ENCODE results near the gene MYB.
"Not testable (repeated sequence)": the region's sequence is repeated elsewhere in the genome, so short reads cannot be mapped to it uniquely, and the experiment has no call there.

The MYB gene

DNA sequence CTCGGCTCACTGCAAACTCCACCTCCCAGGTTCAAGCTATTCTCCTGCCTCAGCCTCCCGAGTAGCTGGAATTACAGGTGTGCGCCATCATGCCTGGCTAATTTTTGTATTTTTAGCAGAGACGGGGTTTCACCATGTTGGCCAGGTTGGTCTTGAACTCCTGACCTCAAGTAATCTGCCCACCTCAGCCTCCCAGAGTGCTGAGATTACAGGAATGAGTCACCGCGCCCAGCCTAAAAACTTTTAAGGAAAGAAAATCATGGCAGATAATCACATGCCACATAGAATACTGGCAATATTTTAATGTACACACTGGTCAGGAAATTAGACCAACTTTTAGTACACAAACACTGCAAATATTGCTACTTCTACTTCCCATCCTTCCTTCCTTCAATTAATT is 16.7 kb upstream of the MYB start:
- not testable (repeated sequence) for DNase-seq

- no peak for DNase-seq
Observed at GRCh38 chr6:135165031-135165430, 16.1 kb upstream of the MYB start.

DNA sequence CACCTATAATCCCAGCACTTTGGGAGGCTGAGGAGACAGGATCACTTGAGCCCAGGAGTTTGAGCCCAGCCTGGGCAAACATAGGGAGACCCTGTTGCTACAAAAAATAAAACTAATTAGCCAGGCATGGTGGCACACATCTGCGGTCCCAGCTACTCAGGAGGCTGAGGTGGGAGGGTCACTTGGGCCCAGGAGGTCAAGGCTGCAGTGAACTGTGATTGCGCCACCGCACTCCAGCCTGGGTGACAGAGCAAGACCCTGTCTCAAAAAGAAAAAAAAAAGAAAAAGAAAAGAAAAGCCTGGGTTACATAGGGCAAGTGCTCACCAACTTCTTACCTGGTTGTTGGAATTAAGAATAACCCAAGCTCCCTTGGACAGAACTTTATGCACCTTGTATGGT is 14.6 kb upstream of the MYB start:
- no peak for DNase-seq

DNA sequence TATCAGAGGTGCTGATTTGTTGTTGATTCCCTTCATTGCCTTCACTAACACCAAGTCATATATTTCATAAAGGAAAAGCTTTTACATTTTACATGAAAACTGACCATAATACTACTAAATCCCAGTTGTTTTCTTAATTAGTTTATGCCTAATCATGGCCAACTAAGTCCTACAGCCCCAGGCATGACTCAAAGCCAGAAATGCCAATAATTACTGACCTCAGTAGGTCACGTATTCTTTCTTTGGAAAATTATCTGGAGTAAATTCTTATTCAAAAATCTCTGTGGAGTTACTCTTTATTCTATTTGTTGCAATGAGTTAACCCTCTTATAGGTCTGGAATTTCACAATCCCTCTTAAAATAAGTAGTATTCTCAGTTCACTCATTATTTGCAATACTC is 13.5 kb upstream of the MYB start:
- DNase-seq, result no peak

GRCh38 chr6:135168766-135169165 is 12.3 kb upstream of the MYB start:
- DNase-seq, result no peak

GRCh38 chr6:135170238-135170637 is 10.9 kb upstream of the MYB start:
- no peak for DNase-seq

GRCh38 chr6:135170849-135171248 is 10.3 kb upstream of the MYB start:
- no peak for DNase-seq

DNA sequence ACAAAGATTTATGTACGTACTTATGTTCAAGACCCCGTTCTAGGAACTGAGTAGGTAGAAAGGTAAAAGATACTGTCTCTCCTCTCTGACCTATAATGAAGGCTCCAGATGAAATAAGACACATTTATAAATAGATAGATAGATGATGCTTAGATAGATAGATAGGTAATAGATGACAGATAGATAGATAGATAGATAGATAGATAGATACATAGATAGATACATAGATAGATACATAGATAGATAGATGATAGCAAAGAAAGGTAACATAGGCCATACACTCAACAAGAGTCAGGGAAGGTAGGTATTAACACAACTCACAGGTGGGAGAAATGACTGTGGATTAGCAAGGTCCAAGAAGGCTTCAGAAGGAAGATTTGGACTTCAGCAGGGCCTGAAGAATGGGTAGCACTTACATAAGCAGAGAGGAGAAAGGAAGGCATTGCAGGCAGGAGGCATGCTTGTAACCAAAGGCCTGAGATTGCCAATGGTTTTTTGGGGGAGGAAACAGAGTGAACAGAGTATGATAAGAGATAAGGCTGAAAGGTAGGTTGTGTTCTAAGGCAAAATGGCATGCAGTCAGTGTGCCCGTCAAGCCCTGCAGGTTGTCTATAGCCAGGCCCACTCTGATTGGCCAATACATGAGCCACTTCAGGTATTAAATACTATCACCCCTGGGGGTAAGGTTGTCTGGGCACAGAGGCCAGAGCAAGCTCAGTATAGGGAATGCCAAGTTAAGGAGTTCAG is 7.7 kb upstream of the MYB start:
- no peak for DNase-seq

- no peak for DNase-seq
Observed at GRCh38 chr6:135173989-135174484, 7.1 kb upstream of the MYB start.

- no peak for DNase-seq
Observed at GRCh38 chr6:135176058-135176457, 5.0 kb upstream of the MYB start.

DNA sequence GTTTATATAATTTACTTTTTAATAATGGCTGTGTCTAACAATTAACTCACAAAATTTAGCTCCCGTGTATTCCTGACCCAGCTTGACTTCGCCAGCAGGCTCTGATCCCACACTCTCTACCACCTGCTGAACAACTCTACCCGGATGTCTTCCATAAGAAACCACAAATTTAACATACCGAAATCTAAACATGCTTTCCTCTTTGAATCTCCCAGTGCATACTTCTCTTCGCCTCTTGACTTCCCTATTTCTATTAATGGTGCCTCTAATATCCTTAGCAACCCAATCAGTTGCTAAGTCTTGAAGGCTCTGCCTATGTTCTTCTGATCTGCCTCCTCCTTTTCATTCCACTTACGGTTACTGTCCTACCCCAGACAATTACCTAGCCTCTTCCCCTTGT is 4.6 kb upstream of the MYB start:
- no peak for DNase-seq

DNA sequence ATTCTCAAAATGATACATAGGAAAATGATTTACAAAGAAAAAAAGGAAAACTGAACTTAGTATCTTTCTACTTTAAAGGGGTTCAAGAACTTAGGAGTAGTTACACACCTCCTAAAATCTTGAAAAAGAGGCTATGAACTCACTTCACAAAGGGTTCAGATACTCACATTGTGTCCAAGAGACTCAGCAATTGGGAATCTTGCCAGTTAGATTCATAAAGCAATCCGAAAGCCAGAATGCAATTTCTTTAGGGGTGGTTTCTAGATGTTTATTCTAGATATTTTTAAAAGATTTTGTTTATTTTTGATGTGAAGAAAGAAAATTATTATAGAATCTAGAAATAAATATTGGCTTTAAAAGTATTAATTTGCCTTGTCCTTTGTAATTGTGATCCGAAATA is 1.7 kb upstream of the MYB start:
- no peak for DNase-seq

- DNase-seq, result no peak
Observed at GRCh38 chr6:135179920-135180541, 1.1 kb upstream of the MYB start.

DNA sequence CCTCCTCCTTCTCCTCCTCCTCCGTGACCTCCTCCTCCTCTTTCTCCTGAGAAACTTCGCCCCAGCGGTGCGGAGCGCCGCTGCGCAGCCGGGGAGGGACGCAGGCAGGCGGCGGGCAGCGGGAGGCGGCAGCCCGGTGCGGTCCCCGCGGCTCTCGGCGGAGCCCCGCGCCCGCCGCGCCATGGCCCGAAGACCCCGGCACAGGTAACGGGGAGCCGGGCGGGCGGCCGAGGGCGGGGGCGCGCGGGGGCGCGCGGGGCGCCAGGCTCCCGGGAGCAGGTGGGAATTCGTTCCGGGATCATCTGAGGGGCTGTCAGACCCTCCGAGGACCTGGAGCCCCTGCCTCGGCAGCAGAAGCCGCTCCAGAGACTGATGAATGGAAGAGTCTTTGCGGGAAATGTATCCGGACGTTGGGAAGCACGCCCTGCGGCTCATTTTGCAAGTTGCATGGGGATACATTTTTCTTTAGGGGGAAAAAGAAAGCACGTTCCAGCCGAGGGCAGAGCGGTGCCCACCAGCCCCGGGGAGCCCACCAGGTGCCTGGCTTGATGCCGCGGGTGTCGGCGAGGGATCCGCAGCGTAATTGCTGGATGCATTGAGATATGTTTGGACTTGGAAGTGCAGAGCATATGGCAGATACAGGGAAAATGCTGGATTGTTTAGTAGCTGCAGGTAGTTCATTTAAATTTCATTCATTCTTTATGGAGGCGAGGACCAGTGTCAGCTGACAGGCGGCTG is 394 bp downstream of the MYB start:
- DNase-seq, result no peak

GRCh38 chr6:135182071-135183001 is 1.2 kb downstream of the MYB start:
- DNase-seq, result peak; percentile 39

- DNase-seq, result peak; percentile 50
Observed at GRCh38 chr6:135183002-135183531, 2.0 kb downstream of the MYB start.

DNA sequence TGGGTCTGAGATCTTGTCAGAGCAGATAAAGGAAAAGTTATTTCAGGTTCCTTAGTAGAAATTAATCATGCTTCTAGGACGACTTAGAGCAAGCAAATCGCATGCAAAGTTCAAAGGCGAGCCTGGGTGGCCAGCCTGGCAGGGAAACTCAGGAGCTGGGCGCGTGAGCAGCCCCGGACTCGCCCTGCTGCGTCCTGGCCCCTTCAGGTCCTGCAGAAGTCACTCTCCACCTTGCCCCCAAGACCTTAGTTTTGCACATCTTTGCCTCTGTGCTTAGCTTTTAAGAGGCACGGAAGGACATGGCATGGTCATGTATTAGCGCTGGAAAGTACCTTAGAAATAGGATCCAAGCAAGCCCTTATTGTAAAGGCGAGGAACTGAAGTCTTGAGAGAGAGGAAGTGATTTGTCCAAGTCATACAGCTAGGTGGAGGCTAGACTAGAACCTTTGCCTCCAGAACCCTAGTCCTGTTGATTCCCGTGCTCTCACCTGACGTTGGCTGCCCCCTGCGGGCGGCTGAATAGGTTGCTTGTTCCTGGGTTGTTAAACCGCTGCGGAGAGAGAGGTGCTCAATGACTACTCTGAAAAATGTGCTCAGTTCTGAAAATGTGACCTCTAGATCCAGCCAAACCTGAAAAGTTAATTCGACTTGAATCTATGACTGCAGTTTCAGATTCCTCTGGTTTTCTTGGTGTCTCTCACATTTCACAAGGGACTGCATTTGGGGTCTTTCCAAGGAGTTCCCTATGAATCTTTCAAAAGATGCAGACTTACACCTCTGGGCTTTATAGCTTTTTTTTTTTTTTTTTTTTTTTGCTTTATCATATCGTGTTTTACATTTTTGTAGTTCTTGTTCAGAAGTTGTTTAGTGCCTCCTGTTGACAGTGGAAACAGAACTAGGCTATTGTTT is 2.7 kb downstream of the MYB start:
- DNase-seq, result peak; percentile 24

DNA sequence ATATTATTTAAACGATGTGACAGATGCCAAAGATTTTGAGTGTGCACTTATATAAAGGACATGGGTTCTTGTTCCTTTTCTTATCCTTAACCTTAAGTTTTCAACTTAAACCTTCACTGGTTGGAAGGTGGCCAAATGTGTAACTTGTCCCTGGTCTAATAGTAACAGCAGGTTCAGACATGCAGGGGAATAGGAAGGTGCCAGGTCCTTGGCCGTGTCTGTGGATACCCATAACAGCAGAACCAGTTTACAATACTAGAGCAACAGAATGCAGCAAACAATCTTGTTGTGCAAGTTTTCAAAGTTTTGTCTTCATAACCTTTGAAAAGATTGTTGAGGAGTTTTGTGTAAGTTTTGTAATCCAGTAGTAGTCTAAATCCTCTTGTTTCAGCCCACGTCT is 4.4 kb downstream of the MYB start:
- DNase-seq, result no peak

GRCh38 chr6:135186255-135186654 is 5.1 kb downstream of the MYB start:
- no peak for DNase-seq

DNA sequence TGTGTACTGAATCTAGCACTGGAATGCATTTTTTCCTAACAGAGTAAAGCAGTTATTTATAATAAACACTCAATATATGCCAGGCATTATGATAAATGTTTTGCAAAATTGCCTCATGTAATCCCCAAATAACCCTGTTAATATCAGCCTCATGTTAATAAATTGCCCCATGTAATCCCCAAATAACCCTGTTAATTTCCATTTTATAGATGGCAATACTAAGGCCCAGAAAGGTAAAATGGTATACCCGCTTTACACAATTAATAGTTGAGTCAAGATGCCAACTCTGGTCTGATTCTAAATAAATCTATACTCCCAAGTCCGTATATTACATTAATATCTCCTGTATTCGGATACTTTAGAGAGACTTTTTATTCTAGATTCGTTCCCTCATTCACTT is 6.3 kb downstream of the MYB start:
- DNase-seq, result no peak

DNA sequence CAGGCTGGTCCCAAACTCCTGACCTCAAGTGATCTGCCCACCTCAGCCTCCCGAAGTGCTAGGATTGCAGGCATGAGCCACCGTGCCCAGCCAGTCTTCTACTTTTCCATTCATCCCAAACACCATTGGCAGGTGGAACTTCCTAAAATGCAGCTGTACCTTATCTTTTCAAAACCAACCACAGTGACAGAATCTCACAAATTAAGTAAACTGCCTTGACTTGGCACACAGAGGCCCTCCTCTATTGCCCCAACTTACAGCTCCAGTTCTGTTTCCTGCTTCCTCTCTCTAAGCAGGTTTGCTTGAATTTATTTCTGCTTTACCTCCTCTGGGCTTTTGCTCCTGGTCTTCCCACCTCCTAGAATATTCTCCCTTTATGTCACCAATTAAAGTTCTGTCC is 7.6 kb downstream of the MYB start:
- no peak for DNase-seq

DNA sequence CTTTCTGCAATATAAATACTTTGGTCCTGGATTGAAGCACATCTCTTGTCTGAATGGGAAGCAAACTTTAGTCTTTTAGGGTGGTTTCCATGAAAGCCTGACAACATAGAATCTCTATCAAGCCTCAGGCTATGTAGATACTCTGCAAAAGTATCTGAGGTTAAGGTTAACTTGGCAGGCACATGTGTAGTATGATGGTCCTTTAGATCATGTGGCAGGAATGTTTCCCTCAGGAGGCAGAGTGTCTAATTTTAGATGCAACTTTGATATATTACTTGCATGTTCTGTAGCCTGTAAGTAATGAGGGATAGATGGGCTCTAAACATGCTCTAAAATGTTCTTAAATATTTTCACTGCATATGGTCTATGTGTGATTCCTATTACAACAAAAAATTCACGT is 8.2 kb downstream of the MYB start:
- DNase-seq, result no peak
